ENCODE data around the gene PCMTD2.
"Not testable (repeated sequence)": the region's sequence is repeated elsewhere in the genome, so short reads cannot be mapped to it uniquely, and the experiment has no call there.

The PCMTD2 gene

DNA sequence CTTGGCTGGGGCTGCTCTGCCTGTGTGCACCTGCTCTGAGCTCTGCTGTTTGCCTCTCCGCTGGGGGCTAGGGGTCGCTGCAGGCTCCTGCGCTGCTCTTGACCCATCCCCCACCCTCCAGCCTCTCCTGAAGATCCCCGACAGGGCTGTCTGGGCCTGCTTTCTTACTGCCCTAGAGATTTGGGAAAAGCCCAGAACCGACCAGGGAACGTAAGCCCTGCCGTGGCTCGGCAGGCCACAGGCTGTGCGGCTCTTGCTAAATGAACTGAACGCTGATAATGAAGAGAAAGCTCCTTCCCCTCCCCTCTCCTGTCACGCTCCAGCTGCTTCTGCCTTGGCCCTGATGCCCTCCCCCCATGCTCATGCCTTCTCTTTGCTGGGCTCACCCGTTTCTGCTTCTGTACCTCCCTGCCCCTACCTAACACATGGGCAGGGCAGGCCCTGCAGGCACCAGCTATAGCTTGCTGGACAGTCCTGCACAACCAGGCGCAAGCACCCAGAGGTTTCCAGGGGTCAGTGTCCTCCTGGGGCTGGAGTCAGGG is 32.0 kb upstream of the PCMTD2 start:
- peak in 6 of 56 donors; percentile 5 to 41 (median 20) for DNase-seq

DNA sequence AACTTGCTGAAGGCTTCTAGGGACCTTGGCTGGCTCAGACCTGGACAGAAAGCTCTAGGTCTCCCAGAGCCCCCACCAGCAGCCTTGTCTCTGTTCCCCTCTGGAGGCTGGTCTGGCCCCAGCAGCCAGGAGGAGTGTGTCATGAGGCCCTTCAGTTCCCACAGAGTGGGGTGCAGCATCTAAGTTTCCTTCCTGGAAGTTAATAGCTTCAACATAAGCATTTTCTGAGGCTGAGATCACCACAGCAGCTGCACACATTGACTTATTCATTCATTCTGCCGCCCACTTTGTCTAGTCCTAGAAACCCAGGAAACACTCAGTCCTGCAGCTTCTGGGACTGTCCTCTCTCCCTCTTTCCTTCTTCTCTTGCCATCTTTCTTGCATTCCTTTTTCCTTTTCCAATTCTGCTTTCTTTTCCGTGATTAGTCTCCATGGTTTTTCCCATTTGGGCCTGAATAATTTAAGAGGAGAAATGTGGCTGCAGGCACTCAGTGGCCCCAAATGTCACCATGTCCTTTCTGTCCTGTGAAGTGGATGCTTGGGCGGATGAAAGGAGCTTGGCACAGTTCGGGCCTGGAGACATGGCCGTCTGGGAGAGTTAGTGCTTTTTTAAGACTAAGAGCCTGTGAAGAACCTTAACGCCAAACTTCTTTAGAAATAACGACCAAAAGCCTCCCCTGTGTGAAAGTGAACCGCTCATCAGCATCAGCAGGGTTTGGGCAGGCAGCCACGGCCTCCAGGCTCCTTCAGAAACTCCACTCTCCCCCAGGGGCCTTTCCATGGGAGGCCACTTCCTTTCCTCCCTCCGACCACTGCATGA is 31.0 kb upstream of the PCMTD2 start:
- peak in 1 of 56 donors; percentile 18 for DNase-seq

DNA sequence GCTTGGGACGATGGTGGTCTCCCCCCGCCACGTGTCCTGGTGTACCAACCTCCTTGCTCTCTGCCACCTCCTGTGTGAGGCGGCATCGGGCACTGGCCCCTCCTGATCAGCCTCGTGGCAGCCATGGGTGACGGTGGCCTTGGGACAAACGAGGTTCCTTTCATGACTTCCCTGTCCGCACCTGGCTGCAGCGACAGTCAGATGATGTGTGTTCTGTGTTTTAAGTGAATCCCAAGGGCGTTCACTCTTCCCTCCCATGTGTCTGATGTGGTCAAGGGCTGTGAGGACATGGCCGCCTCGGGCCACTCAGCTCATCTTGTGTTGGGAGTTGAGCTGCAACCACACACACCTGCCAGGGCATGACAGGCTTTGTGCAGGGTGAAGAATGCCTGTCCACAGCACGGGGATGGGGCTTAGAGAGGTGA is 30.4 kb upstream of the PCMTD2 start:
- DNase-seq: no peak

DNA sequence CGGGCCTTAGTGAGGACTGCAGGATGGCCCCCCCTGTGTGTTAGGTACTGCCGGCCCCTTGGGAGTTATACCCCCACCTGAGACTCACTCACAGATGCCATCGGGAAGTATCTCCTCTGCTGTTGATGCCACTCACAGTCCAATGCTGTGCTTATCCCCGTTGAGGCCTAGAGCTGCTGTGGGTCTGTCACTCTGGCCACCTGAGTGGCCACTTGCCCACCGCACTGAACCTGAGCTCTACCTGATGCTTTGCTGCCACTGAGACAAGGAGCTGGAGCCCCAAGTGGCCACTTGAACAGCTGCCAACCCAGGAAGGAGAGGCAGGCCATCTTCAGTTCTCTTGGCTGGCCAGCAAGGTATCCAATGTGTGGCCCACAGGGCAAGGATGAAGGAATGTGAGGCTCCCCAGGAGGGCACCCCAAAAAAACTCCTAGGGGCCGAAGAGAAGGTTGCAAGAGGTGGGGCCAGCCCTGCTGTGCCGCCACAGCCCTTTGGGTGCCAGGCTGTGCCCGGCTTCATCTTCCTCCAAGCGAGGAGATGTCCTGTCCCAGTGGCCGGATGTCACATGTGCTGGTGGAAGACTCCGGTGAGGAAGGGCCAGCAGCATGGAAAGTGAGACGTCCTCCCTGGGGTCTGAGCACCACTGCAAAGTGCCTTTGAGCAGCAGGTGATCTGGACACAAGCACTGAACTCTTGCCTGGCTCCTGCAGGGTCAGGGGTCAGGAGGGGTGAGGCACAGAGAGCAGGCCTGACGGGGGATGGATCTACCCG is 29.5 kb upstream of the PCMTD2 start:
- no peak for DNase-seq

DNA sequence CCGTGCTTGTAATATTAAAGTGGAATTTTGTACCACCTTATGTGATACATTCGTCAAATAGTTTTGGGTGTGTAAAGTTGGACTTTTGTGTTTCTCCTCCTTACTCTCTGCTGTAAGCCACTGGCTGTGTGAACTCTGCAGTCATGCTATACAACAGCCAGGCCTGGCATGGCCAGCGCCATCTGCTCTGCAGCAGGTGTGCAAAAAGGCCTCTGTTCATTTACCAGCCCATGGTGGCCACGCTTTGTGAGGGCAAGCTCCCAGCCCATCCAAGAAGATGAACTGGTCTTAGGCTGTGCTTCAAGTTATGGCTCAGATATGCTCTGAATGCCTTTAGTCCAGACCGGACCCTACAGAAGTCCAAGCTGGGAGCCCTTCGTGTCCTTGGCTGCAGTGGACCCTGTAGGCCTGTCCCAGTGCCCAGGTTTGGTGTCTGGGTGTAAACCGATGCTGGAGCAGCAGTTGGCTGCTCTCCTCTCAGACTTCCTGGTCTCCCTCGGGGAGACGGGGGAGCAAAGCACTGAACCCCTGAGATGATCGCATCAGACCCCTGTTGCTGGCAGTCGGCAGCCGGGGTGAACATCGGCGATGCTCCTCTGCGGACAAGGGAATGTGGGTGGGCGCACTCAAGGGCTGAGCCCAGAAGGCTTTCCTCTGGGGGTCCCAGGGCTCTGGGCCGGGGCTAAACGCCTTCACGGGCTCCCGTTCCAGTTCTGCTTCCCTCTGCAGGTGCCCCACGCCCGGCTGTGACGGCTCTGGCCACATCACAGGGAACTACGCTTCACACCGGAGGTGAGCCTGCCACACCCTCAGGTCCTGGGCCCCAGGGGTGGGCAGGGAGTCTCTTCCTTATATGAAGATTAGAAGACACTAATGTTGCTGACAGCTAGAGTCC is 28.6 kb upstream of the PCMTD2 start:
- DNase-seq: no peak

DNA sequence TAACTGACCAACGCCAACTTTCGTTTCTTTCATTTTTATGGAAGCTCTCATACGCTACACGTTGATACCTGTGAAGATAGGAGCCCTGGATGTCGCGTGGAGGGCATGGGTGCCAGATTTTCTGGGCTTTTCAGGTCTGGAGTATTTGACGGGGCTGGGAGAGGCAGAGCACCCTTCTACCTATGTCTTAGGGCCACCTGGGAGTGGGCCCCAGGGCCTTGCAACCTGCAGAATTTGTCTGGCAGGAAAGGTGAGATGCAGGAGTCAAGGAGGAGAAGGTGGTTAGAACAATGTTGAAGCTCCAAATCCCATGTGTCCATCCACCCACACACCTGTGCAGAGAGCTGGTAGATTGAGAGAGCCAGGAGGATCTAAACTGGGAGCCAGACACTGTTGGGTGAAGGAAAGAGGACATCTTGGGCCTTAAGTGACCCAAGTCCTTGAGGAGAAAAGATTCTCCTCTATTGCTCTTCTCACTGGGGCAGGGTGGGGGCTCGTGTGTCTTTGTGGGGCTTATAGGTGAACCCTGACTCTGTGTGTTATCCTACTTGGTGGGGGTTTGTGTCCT is 27.4 kb upstream of the PCMTD2 start:
- DNase-seq: no peak

DNA sequence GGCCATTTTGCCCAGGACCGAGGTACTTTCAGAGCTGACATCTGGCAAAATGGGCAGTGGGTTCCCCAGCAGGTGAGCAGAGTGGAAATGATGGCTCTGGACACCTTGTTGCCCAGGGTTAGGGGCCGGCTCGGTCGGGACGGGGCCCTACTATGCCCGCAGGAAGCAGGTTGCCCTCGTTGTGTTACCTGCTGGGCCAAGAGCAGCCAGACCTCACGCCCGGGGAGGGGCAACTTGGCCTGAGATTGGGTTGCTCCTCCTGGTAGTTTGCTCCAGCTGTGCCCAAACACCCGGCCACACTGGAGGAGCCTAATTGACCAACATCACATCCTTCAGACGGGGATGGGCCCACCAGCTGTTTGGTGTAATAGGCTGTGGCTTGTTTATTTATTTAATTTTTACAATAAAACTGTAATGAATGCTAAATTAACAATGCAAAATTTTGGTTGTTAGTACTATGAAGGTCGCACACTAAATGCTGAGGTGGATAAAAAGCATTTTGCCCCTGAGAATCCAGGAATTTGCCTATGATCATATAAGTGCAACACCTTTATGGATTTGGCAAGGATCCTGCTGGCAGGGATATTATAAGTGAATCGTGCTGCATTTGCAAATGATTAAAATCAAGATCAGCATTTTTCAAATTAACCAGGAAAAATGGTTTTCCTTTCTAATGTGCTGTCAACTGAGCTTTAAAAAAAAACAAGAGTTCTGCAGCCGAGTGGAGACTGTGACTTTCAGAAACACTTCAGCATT is 26.6 kb upstream of the PCMTD2 start:
- DNase-seq: no peak

DNA sequence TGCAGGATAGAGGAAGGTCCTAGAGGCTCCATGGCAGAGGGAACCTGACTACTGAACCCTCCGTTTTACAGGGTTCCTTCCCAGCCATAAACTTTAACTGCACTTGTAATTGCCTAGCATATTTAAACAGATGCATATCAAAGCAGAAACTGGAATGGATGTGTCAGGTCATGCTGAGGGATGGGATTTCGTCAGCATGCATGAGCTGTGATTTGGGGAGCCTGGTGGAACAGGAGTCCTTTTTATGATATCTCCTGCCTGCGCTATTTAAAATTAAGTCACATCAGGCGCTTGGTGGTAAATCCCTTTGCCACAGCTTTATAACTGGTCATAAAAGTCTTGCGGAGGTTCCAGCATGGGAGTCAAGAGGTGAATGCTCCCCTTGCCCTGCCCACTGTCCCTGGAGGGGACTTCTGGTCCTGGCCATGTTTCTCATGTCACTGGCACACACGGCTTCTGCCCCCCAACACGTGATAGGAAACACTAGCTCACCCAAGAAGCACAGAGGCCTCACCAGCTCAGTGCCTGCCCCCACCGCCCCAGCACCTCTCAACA is 26.0 kb upstream of the PCMTD2 start:
- no peak for DNase-seq

DNA sequence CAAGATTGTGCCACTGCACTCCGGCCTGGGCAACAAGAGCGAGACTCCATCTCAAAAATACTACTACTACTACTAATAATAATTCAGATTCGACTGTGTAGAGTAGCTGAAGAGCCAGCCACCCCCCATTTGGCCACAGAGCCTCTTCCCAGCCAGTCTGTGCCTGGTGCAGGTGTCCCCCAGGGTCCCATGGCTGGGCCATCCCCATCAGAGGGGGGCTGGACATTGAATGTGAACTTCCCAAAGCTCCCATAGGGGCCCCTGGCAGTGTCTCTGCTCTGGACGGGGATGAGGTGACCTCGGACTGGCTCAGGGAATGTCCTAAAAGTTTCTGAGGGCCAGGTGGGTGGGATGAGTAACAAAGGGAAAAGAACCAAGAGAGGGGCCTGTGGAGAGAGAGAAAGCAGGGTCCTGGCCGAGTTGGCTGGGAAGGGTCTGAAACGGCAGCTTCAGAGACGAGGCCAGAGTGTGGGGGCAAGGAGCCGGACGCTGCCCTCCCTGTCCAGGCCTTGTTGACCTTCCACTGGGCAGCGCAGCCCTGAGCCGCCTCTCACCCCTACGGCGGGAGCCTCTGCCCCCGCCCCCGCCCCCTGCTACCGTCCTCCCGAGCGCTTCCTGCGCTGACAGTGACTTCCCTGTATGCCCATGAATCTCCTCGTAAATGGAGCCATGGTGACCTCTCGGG is 24.9 kb upstream of the PCMTD2 start:
- no peak for DNase-seq

DNA sequence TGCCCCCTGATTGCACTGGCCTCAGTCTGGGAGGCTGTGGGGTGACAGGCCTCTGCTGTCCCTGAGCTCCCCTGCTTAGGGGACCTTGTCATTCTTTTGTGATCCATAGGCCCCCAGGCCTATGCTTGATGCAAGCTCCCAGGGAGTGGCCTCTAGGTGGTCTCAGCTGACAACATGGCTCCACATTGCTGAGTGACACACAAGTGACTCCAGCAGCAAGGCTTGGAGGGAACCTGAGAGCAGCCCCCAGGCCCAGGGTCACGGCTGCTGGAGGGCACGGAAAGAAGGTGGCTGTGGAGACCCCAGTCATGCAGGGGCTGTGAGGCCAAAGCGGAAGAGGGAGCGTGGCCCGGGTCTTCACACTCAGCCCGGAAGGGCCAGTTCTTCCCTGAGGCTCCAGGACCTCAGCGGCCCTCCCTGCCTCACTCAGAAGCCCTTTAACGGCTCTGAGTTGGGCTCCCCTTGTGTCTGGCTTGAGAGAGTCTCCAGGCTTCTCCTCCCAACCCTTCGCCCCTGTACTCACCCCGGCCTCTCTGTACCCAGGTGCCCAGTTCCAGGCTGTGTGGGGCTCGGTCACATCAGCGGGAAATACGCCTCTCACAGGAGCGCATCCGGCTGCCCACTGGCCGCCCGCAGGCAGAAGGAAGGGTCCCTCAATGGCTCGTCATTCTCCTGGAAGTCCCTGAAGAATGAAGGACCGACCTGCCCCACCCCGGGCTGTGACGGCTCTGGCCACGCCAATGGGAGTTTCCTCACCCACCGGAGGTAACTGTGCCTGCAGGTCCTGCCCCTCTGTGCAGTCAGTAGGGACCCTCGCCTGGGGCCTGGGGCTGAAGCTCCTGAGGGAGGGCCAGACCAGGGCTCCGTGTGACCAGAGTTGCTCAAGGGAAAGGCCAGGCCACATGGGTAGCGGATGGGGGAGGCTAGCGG is 23.7 kb upstream of the PCMTD2 start:
- DNase-seq: no peak

DNA sequence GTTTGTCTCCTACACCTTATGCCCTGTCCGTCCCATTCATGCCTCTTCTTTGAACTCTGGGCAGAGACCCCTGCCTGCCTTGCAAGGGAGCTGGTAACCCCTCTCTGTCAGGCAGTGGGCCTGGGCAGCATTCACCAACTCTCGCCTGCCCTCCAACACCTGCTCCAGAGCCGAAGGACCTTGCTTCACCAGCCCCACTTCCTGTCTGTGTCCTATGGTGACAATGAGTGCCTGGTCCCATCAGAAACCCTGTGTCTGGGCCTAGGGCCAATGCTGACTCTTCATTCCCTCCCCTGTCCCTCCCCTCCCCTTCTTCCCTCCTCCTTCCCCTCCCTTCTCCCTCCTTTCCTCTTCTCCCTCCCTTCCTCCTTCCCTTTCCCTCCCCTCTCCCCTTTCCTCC is 22.8 kb upstream of the PCMTD2 start:
- DNase-seq: peak in 14 of 56 donors; percentile 9 to 59 (median 32)

DNA sequence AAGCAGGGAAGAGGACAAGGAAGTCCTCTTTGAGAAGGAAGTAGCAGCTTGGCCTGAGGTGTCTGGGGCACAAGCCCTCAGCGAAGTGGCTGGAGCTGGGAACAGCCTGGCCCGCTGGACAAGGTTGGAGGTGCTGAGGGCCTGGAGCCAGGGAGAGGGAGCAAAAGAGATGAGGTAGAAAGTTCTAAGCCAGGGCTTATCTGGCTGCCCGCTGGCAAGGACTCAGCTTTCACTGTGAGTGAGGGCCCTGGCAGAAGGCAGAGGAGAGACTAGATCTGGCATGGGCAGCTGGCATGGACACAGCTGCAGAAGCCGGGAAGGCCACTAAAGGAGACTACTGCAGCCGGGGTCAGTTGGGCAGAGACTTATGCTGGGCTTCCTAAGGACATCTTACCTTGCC is 21.8 kb upstream of the PCMTD2 start:
- DNase-seq: peak in 13 of 56 donors; percentile 16 to 46 (median 32)

DNA sequence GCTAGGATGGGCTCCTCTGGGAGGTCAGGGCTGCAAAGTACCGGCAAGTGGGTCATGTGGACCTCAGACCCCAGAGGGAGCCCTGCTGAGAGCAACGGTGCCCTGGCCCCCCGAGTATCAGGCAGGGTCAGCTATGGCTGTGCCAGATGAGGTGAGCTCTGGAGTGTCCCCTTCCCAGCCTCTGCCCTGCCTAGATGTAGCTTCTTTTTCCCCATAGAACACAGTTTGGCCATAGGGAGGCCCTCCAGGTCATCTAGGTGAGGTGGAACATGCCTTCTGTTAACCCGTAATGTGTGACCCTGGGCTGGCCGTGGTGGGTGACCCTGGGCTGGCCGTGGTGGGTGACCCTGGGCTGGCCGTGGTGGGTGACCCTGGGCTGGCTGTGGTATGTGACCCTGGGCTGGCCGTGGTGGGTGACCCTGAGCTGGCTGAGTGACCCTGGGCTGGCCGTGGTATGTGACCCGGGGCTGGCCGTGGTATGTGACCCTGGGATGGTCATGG is 21.2 kb upstream of the PCMTD2 start:
- no peak for DNase-seq

DNA sequence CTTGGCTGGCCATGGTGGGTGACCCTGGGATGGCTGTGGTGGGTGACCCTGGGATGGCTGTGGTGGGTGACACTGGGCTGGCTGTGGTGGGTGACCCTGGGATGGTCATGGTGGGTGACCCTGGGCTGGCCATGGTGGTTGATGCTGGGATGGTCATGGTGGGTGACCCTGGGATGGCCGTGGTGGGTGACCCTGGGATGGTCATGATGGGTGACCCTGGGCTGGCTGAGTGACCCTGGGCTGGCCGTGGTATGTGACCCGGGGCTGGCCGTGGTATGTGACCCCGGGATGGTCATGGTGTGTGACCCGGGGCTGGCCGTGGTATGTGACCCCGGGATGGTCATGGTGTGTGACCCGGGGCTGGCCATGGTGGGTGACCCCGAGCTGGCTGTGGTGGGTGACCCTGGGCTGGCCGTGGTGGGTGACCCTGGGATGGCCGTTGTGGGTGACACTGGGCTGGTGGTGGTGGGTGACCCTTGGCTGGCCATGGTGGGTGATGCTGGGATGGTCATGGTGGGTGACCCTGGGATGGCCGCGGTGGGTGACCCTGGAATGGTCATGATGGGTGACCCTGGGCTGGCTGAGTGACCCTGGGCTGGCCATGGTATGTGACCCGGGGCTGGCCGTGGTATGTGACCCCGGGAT is 20.5 kb upstream of the PCMTD2 start:
- DNase-seq: not testable (repeated sequence)

DNA sequence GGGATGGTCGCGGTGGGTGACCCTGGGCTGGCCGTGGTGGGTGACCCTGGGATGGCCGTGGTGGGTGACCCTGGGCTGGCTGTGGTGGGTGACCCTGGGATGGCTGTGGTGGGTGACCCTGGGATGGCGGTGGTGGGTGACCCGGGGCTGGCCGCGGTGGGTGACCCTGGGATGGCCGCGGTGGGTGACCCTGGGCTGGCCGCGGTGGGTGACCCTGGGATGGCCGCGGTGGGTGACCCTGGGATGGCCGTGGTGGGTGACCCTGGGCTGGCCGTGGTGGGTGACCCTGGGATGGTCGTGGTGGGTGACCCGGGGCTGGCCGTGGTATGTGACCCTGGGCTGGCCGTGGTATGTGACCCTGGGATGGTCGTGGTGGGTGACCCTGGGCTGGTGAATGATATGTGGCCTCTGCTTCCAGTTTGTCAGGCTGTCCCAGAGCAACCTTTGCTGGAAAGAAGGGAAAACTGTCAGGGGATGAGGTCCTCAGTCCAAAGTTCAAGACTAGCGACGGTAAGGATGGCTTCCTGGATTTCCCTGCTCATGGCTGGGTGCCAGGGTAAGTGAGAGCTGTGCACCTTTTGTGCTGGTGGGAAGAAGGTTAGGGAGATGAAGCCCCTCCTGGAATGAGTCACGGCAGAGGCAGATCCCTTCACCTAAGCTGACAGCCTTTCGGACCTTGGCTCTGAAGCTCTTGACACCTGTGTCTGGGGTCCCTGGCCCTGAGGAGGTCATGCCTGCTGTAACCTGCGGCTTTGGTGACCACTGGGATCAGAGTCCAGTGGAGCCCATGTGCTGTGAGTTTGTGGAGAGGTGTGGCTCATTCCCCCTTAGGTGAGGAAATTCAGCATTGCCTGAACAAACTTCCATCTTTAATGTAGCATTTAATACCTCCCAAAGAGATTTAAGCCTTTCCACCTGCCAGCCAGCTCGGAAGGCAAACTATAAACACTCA is 19.1 kb upstream of the PCMTD2 start:
- DNase-seq: no peak

DNA sequence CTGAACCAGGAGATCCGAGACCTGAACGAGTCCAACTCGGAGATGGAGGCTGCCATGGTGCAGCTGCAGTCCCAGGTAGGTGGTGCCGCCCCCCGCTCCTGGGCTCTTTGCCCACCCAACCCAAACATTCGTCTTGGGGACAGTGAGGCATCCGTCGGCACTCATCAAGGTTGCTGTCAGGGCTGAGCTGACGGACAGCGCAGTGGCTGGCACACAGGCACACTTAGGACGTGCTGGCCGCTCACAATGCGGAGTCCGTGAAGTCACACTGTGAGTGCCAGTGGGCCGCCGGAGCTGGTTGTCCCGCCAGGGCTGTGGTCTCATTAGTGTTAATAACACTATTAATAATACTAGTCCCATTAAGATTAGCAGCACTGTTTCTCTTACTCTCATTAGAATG is 18.2 kb upstream of the PCMTD2 start:
- no peak for DNase-seq

Data from amygdala (tissue), 56 donors.